ENCODE results near the gene E2F2. TPM values are rescaled to one million over a fixed set of nuclear protein-coding genes. Genes with fewer than 3 reads are reported as not detected.

The E2F2 gene
- total and polyA plus RNA-seq, 2 of the 13 experiments (the other 11 are each of a cell fraction or from before 2014, with no cell fraction given), result 0.65 to 6.6 TPM

GRCh38 chr1:23568608-23569383 lies 37.8 kb upstream of the E2F2 start:
- no peak for DNase-seq (ENCODE audit: low spot score)
- in situ Hi-C loops (cut with HindIII; ENCODE audit: extremely low pct_ligation_motif_present, low pct_unique_long_range_greater_than_20kb), result no loop called here
- H3K9ac ChIP-seq (ENCODE audit: insufficient read depth, low read depth, low read length), result peak overlapping the region; percentile 65; the same call in 1 of the 2 replicates
- POLR2A ChIA-PET, result interaction anchor here (1.8 to 4.2 kb wide), 3 partner anchors 8 to 22 kb away, joined by 6 to 22 read pairs (median 7); partner anchors contain the start of gene ID3
- no TSS peak for BruUV-seq (replicated peaks)
- no peaks in the 10 kb centered on the region for H3K79me2 ChIP-seq (ENCODE audit: insufficient read depth, low read length)
- H3K36me3 ChIP-seq (replicated peaks in 1 of 2; ENCODE audit: control insufficient read depth in 1 of 2, insufficient read depth in 2 of 2, low read length in 2 of 2), result no peaks in the 10 kb centered on the region
- H3K4me1 ChIP-seq (ENCODE audit: insufficient read depth, low read length), result peaks cover 65% of the 10 kb centered on the region
- no peaks in the 10 kb centered on the region for H4K20me1 ChIP-seq (ENCODE audit: insufficient read depth, low read length)
- WGBS (ENCODE audit: low lambda C conversion rate), result 12% methylated on average over 12 of the region's 16 CpGs
- TF ChIP-seq TFDP2 (CRISPR knock-in tag; IDR thresholded peaks at IDR 0.05) (0 out of 2 replicates have a peak, but pooled peaks have one; percentile 22), GATAD2A (CRISPR knock-in tag; IDR thresholded peaks at IDR 0.05) (peak; percentile 10; the same call in 1 of the 2 replicates), ZSCAN25 (CRISPR knock-in tag; IDR thresholded peaks at IDR 0.05) (no peak), NFRKB (IDR thresholded peaks at IDR 0.05) (no peak), CREM (IDR thresholded peaks at IDR 0.05) (no peak), CREM (CRISPR knock-in tag; IDR thresholded peaks at IDR 0.05) (no peak), ZNF687 (CRISPR knock-in tag; IDR thresholded peaks at IDR 0.05) (peak; percentile 47; the same call in 1 of the 2 replicates)
- peaks cover 0 to 8% of the 10 kb centered on the region in 2 experiments; a peak in 1 of 5 replicates for H3K27me3 ChIP-seq (ENCODE audit: control insufficient read depth in 1 of 2, insufficient read depth in 2 of 2, low read length in 2 of 2)
- H3K27ac ChIP-seq (ENCODE audit: extremely low read length, insufficient read depth, low read length), result no peak overlapping the region
- peak overlapping the region; percentile 58 to 74 (median 63) for H3K4me3 ChIP-seq (replicated peaks in 1 of 3; ENCODE audit: insufficient read depth in 1 of 3, low read depth in 2 of 3, low read length in 3 of 3)
- CTCF ChIA-PET (ENCODE audit: low intra/inter-chr PET ratio, low total read pairs), result no interaction called here
- no peak for FAIRE-seq
- peak; percentile 19; the same call in 2 of the 3 replicates for ATAC-seq
- H2AFZ ChIP-seq (ENCODE audit: low read length), result peak overlapping the region; percentile 87
- H3K9me3 ChIP-seq (ENCODE audit: low read length), result no peaks in the 10 kb centered on the region
- peak overlapping the region; percentile 94 for H3K4me2 ChIP-seq (ENCODE audit: low read depth, low read length)
- intact Hi-C loops (cut with micrococcal nuclease; ENCODE audit: unreplicated experiment), result no loop called here

Data from HepG2 (cell line).